GM19099 (cell line): Measurements from ENCODE around the gene ARL16.

Experiments
- POLR2A ChIP-seq: IDR thresholded peaks from 3 replicates; pipeline ENCODE4 v1.6.1; 2011; ENCODE audit warnings: low read depth; ENCODE audit not compliant: insufficient read length; ENCODE audit errors: extremely low read depth

The ARL16 gene

DNA sequence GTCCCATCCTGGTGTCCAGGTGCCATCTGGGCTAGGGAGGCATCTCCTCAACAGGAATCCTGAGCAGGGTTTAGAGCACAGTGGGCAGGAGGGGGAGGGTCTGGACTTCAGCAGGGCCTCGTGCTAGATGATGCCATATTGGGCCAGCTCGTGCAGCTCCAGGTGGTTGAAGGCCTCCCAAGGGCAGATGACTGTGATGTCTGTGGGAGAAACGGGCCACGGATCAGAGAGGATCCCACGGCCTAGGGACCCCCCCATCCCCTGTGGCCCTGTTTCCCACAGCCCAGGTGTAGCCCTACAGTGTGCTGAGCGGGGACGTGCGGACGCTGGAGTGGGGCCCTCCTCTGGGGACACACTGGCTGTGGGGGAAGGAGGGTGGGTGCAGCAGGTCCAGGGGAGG is 32.6 kb downstream of the ARL16 start:
- no peak for TF ChIP-seq POLR2A

DNA sequence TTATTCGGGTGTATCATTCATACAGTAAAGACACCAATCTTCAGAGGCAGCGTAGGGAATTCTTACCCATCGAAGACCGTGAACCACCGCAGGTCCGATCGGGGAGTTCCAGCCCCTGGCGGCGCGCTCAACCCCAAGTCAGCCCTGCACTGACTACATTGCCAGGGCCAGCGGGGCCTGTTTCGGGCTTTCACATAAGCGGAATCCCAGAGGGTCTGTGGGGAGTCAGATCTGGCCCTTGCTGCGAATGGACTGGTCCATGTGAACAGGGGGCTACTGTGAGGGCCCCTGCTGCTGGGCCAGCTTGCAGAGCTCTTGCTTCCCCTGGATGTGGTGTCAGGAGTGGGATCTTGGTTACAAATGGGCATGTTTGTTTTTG is 34.9 kb downstream of the ARL16 start:
- no peak for TF ChIP-seq POLR2A

DNA sequence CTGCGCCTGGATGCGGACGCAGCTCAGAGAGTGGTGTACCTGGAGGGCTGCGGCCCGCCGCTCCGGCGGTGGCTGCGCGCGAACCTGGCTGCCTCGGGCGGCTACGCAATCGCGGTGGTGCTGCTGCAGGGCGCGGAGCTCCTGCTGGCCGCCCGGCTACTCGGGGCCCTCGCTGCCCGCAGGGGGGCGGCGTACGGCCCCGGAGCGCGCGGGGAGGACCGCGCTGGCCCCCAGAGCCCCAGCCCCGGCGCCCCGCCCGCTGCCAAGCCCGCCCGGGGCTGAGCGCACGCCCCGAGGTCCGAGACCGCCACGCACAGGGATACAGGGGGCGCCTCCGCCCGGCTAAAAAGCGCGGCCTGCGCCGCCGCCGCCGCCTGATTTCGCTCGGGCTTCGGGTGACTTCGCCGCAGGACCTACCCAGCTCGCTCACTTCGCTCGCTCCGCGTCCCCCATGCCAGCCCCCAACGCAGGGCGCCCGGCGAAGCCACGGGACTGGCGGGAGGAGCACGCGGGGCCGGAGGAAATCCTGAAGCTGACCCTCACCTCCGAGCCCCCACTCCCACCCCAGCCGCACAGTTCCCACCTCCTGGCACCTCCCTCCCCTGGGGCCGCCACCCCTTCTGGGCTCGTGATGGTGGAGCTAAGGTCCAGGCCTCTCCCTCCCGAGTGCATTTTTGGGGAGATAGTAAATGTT is 35.4 kb downstream of the ARL16 start:
- no peak for TF ChIP-seq POLR2A

DNA sequence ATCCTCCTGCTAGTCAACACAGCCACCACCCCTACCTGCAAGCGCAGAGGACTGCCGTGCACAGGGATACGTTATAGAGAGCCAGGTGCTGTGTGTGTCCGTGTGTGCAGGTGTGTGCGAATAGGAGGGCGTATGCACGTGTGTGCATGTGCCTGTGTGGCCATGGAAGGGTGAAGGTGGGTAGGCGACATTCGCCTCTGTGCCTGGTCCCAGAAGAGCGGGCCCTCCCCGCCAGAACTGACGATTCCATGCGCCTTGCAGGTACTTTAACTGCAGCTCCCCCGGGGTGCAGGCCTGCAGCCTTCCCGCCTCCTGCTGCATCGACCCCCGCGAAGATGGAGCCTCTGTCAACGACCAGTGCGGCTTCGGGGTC is 36.0 kb downstream of the ARL16 start:
- no peak for TF ChIP-seq POLR2A

DNA sequence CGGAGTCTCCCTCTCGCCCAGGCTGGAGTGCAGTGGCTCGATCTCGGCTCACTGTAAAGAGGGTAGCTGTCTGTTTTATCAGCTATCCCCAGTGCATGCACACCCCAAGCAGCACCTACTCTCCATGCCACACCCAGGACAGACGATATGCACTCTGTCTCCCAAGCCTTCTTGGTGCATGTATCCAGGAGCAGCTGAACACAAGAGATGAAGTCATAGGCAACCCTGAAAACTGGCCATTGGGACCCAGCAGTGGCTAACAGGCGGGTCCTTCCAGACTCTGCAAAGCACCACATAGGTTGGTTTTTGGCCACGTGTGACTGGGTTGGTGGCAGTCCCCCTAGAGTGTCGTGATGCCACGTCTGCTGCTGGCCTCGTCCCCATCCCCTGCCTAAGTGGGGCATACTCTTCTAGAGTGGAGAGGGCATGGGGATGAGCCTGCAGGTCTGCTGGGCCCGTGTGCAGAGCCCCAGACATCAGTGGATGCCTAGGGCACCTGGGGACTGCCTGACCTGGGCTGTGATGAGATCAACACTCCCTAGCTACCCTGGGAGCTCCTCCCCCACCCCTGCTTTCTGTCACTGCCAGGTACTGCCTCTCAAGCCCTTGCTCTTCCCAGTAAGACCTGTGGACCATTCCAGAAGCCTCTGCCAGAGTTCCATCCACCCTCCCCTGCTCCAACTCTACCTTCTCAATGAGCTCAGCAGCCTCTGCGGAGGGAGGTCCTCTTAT is 36.6 kb downstream of the ARL16 start:
- no peak for TF ChIP-seq POLR2A

DNA sequence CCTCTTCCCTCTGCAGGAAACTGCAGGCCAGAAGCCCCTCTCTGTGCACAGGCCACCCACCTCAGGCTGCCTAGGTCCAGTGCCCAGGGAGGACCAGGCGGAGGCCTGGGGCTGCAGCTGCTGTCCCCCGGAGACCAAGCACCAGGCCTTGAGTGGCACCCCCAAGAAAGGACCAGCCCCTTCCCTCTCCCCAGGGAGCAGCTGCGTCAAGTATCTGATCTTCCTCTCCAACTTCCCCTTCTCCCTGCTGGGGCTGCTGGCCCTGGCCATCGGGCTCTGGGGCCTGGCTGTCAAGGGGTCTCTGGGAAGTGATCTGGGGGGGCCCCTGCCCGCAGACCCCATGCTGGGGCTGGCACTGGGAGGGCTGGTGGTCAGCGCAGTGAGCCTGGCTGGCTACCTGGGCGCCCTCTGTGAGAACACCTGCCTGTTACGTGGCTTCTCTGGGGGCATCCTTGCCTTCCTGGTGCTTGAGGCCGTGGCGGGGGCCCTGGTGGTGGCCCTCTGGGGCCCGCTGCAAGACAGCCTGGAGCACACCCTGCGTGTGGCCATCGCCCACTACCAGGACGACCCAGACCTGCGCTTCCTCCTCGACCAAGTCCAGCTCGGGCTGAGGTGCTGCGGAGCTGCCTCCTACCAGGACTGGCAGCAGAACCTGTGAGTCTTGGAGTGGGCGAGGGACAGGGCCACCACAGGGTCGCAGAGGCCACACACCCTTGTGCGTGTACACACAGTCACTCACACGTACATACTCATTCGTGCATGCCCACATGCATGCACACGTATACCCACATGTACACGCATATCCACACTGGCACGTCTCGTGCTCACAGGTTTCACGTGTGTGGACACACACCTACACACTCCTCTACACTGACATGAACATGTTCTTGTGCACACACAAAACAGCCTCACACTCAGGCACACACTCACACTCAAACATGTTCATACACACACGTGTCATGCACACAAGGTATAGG is 38.3 kb downstream of the ARL16 start:
- no peak for TF ChIP-seq POLR2A

DNA sequence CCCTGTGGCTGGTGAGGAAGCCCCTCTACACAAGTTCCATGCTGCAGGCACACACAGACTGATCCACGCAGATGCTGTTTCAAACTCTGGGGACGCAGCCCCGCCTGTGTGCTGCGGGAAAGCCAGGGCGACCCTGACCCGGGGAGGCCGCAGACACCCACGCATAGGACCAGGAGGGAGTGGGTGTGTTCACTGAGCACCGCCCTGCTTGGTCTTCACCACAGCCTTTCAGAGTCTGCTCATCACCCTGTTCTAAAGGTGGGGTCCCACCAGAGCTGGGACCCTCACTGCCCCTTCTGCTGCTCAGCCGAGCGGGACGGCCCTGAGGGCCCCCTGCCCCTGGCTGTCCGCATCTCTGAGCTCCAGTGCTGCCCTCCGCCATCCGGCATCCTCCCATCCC is 39.1 kb downstream of the ARL16 start:
- TF ChIP-seq POLR2A: no peak

DNA sequence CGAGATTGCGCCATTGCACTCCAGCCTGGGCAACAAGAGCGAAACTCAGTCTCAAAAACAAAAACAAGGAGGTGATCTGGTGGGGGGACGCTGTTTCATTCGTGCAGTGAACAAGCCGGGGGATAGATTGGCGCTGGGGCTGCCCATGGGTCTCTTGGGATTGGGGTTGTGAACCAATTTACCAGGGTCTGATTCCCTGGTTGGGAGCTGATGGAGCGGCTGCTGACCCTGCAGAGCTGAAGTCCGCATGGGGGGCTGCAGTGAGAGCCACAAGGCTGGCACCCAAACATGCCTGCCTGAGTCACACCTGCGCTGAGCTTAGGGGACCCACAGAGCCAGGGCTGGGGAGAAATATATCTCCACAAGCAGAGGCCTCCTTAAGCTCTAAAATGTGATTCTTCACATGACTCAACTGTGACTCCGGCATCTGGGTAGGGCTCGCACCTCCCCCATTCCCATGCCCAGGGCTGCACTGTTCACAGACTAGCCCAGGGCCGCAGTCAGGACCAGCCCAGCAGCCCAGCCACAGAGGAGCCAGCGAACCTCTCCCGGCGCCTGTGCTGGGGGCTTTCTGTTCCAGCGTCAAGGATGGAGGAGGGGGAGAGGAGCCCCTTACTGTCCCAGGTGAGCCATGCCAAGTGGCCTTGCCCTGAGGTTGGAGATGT is 41.6 kb downstream of the ARL16 start:
- TF ChIP-seq POLR2A: no peak

DNA sequence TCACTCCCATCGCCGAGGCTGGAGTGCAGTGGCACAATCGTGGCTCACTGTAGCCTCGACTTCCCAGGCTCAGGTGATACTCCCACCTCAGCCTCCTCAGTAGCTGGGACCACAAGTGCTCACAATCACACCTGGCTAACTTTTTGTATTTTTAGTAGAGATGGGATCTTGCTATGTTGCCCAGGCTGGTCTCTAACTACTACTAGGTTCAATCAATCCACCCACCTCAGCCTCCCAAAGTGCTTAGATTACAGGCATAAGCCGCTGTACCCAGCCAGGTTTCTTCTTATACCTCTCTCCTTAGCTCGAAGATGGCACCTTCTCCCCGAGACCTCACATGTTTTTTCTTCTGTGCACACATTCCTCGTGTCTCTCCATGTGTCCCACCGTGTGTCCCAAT is 43.6 kb downstream of the ARL16 start:
- no peak for TF ChIP-seq POLR2A

DNA sequence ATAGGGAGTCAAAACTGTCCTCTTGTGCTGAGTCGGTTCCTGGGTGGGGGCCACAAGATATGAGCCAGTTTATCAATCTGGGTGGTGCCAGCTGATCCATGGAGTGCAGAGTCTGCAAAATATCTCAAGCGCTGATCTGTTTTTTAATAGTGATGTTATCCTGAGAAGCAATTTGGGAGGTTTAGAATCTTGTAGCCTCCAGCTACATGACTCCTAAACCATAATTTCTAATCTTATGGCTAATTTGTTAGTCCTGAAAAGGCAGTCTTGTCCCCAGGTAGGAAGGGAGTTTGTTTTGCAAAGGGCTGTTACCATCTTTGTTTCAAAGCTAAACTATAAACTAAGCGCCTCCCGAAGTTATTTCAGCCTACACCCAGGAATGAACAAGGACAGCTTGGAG is 44.9 kb downstream of the ARL16 start:
- TF ChIP-seq POLR2A: no peak

DNA sequence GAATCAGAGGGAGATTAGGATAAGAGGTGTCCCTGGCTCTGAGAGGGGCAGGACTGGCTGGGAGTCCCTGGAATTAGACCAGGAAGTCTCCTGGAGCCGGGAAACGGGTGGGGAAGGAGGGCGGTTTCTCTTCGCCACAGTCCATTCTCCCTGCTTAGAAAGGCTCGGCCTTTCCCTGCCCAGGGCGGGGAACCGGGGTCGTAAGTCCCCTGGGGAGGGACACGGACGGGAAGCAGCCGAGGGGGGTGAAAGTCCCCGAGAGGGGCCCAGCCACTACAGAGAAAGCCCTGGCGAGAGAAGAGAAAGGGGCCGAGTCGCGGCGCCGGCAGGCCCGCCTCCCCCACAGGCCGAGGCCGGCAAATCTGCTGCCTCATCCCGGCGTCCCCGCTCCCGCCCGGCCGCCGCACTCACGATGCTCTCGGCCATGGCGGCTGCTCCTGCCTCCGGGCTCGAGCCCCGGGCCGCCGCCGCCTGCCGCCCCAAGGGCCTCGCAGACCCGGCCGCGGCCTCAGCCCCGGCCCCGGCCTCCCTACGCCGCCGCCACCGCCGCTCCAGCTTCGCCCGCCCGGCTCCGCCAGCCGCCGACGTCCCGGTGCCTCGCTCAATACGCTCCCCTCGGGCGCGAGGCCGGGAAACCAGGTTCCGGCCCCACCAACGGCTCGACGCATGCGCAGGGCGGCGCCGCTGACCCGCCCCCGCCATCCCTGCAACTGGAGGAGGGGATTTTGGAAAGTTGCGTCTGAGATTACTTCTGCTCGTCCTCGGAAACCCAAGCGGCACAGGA is 46.9 kb downstream of the ARL16 start, which contains the start of the genes NPLOC4 and TSPAN10:
TSS of gene NPLOC4 (minus strand) at position 608 of the 784 bp plus-strand sequence. CDS start at position 426, 182 bp downstream.
TSS of gene TSPAN10 (plus strand) at position 692 of the 784 bp plus-strand sequence. CDS start 5,217 bp downstream, outside the sequence.
- TF ChIP-seq POLR2A: peak; percentile 92

DNA sequence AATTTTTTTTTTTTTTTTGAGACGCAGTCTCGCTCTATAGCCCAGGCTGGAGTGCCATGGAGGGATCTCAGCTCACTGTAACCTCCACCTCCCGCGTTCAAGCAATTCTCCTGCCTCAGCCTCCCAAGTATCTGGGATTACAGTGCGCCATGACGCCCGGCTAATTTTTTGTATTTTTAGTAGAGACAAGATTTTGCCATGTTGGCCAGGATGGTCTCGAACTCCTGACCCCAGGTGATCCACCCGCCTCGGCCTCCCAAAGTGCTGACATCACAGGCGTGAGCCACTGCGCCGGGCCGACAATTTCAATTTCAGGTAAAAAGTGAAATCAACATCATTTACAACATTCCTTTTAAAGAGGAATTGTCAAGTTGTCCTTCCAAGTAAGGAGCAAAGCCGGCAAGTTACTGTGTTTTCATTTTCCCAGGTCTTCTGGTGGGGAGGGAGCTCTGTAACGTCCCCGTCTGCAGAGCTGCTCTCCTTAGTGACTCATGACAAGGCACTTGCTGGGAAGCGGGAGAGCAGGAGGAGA is 47.6 kb downstream of the ARL16 start:
- TF ChIP-seq POLR2A: no peak

DNA sequence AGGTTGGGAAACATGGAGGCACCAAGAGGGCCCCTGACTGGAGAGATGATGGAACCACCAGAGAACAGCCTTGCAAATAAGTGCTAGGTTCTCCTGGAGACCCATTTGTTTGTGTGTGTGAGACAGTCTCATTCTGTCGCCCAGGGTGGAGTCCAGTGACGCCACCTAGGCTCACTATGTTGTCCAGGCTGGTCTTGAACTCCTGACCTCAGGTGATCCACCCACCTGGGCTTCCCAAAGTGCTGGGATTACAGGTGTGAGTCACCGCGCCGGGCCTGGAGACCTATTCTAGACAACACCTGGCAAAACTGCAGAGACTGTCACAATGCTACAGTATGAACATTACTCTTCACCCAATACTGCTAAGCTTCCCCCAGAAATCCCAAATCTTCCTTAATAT is 48.2 kb downstream of the ARL16 start:
- TF ChIP-seq POLR2A: no peak

DNA sequence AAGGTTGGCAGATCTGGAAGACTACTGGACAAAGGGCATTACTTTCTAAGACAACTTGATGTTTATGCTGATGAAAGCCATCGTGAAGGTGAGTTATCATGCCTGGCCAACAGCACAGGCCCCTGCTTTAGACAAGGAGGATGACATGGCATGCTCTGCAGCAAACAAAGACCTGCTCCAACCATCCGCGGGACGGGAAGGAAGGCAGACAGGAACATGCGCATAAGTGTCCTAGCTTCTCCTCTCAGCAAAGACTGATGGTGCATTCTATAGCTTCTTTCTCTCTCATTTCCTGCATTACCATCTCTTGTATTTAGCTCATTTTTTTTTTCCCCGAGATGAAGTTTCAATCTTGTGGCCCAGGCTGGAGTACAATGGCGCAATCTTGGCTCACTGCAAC is 52.1 kb downstream of the ARL16 start:
- no peak for TF ChIP-seq POLR2A
